Measurements from ENCODE around the gene IGFBP6.
"Not testable (repeated sequence)": the region's sequence is repeated elsewhere in the genome, so short reads cannot be mapped to it uniquely, and the experiment has no call there.

The IGFBP6 gene

GRCh38 chr12:53098354-53098981 lies 1.0 kb downstream of the IGFBP6 start:
- DNase-seq: no peak

- peak; percentile 95 for DNase-seq
Measured at GRCh38 chr12:53099071-53099882, 1.8 kb downstream of the IGFBP6 start.

GRCh38 chr12:53100466-53101151 lies 3.1 kb downstream of the IGFBP6 start:
- no peak for DNase-seq

GRCh38 chr12:53101266-53101665 lies 3.8 kb downstream of the IGFBP6 start:
- DNase-seq: no peak

GRCh38 chr12:53101931-53102781 lies 4.7 kb downstream of the IGFBP6 start:
- no peak for DNase-seq

- peak; percentile 76 for DNase-seq
Measured at GRCh38 chr12:53102883-53103807, 5.7 kb downstream of the IGFBP6 start, which contains the start of gene SOAT2. Gene SOAT2 (plus strand): TSS chr12:53103486. CDS start chr12:53103578, 92 bp downstream.

- DNase-seq: no peak
Measured at GRCh38 chr12:53103860-53104305, 6.4 kb downstream of the IGFBP6 start.

GRCh38 chr12:53105256-53105655 lies 7.8 kb downstream of the IGFBP6 start:
- no peak for DNase-seq

- DNase-seq: no peak
Measured at GRCh38 chr12:53105712-53106439, 8.4 kb downstream of the IGFBP6 start.

- DNase-seq: no peak
Measured at GRCh38 chr12:53107122-53107521, 9.7 kb downstream of the IGFBP6 start.

GRCh38 chr12:53112431-53112830 lies 15.0 kb downstream of the IGFBP6 start:
- not testable (repeated sequence) for DNase-seq

- no peak for DNase-seq
Measured at GRCh38 chr12:53113136-53113705, 15.8 kb downstream of the IGFBP6 start.

- DNase-seq: no peak
Measured at GRCh38 chr12:53113951-53114350, 16.5 kb downstream of the IGFBP6 start.

GRCh38 chr12:53115112-53115890 lies 17.8 kb downstream of the IGFBP6 start:
- DNase-seq: no peak

GRCh38 chr12:53115891-53116648 lies 18.6 kb downstream of the IGFBP6 start:
- no peak for DNase-seq

GRCh38 chr12:53118751-53119300 lies 21.4 kb downstream of the IGFBP6 start:
- no peak for DNase-seq

GRCh38 chr12:53120685-53121525 lies 23.4 kb downstream of the IGFBP6 start:
- no peak for DNase-seq
